NCI-H2227 treated with DMSO at 0.1 percent for 48 hours (cell line): ENCODE data around the gene TMEM201.
"Not testable (repeated sequence)": the region's sequence is repeated elsewhere in the genome, so short reads cannot be mapped to it uniquely, and the experiment has no call there.

Source experiments
- DNase-seq: peaks from one replicate; lab custom pipeline; 2025; lab: John Stamatoyannopoulos, UW

Gene TMEM201, protein sequence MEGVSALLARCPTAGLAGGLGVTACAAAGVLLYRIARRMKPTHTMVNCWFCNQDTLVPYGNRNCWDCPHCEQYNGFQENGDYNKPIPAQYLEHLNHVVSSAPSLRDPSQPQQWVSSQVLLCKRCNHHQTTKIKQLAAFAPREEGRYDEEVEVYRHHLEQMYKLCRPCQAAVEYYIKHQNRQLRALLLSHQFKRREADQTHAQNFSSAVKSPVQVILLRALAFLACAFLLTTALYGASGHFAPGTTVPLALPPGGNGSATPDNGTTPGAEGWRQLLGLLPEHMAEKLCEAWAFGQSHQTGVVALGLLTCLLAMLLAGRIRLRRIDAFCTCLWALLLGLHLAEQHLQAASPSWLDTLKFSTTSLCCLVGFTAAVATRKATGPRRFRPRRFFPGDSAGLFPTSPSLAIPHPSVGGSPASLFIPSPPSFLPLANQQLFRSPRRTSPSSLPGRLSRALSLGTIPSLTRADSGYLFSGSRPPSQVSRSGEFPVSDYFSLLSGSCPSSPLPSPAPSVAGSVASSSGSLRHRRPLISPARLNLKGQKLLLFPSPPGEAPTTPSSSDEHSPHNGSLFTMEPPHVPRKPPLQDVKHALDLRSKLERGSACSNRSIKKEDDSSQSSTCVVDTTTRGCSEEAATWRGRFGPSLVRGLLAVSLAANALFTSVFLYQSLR

DNA sequence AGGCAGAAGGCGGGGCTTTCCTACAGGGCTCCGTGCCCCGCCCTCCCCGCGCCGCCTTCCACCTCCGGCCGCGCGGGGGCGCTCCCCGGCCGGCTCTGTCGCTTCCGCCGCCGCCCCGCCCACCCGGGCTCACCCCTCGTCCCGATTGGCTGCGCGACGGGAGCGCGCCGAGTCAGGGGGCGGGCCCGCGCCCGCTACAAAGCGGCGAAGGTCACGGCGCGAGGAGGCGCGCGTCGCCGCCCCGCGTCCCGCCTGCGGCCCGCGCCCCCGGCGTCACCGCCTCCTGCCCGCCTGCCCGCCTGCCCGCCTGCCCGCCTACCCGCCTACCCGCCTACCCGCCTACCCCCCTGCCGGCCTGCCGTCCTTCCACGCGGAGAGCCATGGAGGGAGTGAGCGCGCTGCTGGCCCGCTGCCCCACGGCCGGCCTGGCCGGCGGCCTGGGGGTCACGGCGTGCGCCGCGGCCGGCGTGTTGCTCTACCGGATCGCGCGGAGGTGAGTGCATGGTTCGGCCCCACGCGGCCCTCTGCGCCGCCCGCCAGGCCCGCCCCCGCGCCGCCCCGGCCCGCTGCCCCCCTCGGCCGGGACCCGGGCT, at the start of gene TMEM201:
TSS of gene TMEM201 (plus strand) at position 361 of the 593 bp plus-strand sequence. CDS start at position 381, 20 bp downstream.
- peak; percentile 86 for DNase-seq

DNA sequence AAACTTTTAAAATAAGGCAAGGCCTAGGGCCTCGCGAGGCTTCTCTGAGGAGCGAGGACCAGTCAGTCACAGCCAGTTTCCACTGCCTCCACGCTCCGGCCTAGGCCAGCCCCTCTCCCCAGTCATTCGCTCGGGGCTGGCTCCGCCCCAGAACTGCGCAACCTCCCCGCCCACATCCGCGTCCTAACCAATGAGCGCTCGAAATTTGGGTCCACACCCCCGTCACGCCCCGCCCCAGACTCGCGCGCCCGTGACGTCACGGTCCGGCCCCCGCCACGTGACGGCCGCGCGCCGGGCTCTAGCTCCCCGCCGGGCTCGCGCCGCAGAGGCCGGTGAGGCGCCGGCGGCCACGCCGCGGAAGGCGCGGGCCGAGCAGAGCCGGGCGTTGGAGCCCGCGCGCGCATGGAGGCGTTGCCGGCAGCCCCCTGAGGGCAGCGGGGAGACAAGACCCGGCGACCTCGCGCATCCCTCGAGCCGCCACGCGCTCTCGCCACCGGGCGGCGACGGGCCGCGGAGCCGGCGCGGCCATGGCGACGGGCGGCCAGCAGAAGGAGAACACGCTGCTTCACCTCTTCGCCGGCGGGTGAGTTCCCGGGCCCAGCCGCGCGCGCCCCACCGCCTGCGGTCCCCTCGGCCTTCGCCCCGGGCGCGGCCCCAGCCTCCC, 49.4 kb upstream of the TMEM201 start, which contains the start of gene SLC25A33:
TSS of gene SLC25A33 (plus strand) at position 301 of the 664 bp plus-strand sequence. CDS start at position 528, 227 bp downstream.
- peak; percentile 98 for DNase-seq

DNA sequence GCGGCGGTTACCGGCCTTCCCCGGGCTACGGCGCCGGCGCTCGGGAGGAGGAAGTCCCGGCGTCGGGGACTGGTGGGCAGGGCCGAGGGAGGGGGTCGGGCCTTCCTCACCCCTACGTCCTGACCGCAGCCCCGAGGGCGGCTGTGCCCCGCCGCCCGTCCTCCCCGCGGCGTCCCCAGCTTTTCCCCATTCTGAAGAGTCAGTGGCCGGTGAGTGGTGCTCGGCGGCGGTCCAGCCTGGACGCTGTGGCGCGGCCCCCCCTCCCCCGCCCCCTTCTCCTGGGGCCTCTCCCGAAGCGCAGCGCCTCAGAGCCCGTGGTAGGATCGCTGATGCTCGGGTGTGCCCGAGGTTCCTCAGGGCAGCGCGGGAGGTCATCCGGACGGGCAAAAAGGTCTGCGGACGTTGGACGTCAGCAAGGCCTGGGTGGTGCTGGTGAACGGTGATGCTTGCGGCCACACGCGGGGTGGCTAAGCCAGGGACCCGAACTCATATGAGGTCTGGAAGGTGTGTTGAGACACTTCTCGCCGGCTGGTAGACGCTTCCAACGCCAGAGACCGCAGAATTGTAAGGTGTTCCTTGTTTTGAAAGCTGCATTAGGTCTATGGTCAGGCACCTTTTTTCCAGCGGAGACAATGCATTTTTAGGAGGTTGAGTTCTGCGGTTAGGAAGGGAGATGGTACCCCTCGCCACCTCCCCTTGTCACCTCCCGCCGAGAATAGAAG, 48.7 kb upstream of the TMEM201 start:
- DNase-seq = peak; percentile 18

DNA sequence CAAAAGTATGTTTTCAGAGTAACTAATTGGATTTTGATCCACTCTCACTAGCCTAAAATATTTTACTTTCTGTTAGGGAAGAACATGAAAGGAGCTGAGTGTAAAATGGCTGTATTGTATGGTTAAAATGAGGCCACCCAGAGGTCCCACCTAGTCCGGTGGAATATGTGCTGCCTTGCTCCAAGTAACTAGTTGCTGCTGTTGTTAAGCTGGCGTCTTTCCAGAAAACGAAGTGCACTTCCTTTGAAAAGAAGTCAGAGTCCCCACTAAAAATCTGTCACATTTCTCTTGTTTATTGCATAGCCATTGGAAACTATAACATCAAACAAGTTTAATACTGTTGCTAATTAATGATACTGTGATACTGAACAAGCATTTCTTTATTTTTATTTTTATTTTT, 46.3 kb upstream of the TMEM201 start:
- no peak for DNase-seq

DNA sequence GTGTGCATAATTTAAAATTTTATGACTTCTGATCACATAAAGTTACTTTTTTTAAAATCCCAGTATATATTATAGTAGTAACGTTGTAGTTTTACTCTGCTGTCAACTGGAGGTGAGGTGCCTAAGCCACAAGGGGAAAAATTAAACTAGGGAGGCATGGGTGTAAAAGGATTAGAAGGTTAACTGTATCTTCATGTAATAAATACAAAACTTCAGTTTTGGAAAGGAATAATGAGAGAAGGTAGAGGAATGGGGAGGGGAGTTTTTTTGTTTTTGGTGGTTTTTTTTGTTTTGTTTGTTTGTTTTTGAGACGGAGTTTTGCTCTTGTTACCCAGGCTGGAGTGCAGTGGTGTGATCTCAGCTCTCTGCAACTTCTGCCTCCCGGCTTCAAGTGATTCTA, 43.8 kb upstream of the TMEM201 start:
- no peak for DNase-seq

DNA sequence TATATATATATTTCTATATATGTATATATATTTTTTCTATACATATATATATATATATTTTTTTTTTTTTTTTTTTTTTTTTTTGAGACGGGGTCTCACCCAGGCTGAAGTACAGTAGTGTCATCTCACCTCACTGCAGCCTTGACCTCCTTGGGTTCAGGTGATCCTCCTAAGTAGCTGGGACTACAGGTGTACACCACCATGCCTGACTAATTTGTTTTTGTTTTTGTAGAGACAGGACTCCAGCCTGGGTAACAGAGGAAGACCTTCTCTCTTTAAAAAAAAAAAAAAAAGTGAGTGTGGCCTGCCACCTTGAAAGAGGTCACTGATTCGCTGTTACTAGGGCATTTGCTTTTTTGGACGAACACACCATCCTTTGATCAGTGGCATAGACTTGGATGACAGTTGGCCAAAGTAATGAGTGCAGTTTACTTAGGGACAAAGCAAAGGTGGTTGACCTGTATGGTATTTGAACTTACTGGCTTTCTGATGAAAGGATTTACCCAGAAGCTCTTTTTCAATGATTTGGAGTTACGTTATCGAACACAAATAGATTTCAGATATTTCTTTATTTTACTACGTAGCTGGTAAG, 38.7 kb upstream of the TMEM201 start:
- DNase-seq = no peak

DNA sequence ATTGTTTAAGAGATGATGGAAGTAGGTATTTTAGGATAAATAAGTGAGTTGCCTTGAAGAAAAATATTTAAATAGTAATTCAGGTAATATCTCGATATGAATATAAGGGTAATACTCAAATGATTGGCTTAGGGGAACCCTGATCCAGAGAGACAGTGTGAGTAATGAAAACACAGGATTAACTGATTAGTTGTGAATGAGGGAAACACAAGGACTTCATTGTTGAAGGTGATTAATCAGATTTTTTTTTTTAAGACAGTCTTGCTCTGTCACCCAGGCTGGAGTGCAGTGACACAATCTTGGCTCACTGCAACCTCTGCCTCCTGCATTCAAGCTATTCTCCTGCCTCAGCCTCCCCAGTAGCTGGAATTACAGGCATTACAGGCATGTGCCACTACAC, 36.7 kb upstream of the TMEM201 start:
- DNase-seq = no peak

DNA sequence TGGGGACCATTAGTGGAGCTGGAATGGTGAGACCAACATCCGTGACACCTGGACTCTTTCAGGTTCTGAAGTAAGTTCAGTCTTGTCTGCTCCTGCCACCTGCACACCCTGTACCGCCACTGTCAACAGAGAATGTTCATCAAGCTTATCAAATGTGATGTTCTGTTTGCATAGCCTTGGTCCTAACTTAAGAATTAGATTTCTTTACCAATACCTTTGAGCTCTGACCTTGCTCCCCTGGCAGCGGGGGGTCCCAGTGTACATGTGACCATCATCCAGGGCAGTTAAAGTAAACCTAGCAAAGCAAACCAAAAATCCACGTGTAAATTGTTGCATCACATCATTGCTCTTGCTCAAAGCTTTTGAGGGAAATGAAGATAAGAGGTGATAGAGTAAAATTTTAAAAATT, 35.0 kb upstream of the TMEM201 start:
- DNase-seq = no peak

DNA sequence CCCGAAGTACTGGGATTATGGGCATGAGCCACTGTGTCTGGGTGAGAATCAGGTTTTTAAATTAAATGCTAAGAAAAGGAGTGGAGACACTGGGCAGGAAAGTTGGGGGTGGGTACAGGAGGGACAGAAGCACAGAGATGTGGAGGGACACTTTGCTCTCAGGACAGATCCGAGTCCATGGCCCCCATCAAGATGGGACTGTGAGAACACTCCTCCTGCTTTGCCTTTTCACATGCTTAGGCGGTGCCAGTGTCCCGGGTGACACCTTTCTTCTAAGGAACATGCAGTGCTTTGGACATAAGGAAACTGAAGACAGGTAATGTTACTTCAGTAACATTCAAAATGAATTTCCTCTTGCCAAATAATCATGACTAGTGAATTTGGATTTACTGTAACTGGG, 32.8 kb upstream of the TMEM201 start:
- DNase-seq = no peak

DNA sequence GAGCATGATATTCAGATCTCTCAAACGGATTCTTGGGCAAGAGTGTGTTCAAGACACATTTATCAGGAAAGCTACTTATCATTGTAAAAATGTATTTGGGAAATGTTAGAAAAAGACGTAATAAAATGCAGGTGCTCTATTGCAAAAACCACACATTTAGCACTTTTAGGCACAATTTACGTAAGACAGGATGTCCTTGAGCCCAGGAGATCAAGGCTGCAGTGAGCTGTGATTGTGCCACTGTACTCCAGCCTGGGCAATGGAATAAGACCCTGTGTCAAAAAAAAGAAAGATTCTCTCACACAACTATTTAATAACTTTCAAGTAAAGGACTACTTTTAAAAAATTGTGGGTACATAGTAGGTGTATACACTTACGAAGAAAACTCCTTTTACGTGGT, 31.1 kb upstream of the TMEM201 start:
- DNase-seq = no peak

DNA sequence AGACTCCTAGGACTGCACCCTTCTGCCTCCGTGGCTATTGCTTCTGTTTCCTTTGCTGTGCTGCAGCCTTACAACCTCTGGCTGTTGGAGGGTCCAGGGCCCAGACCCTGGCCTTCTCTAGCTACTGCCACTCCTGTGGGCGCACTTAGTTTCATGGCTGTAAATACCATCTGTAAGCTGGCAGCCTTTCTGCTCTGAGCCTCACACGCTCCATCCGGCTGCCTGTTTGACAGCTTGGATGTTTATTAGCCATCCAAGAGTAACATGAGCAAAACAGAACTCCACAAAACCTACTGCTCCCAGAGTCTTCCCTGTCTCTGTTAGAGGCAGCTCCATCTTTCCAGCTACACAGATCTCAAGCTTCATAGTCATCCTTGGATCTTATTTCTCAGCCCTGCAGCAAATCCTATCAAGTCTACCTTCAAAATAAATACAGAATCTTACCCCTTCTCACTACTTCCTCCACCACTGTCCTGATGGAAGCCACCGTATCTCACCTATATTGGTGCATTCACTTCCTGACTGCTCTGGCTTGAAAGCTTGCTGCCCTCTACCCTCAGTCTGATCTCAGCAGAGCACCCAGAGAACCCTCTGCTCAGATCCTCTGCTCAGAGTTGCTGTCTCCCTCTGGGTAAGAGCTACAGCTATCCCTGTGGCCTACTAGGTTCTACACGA, 30.3 kb upstream of the TMEM201 start:
- no peak for DNase-seq

DNA sequence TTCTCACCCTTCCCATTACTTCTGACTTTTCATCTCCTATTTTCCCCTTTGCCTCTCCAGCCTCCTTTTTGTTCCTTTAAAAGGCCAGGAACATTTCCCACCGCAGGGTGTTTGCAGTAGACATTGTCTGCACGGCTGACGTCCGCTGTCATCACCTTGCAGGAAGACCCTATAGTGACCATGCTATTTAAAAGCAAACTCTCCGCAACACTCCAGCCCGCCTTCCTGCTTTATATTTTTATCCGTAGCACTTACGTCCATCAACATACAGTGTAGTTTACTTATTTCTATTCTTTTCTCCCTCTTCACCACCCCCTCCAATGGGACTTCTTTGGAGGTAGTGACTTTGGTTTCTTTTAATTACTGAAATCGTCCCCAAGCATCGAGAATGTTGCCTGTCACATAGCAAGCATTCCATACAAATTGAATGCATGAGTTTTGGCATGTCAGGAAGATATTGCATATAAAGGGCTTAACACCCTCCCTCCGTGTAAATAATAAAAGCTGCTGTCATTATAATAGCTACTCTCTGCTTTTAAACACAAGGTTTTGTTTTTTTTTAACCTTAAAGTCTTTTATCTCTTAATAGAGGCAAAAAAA, 29.7 kb upstream of the TMEM201 start:
- peak; percentile 28 for DNase-seq

DNA sequence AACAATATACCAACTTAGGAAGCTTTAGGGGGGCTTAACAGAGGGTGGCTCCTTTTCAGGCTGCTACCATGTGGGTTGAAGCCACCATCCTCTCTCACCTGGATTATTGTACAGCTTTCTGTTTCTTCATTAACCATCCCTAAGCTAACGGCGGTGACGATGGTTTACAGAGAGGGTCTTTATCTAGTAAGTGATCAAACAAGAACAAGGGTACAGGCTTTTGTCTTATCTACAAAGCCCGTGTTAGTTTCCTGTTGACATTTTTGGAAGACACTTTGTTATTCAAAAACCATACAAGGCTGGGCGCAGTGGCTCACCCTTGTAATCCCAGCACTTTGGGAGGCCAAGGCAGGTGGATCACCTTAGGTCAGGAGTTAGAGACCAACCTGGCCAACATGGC, 29.0 kb upstream of the TMEM201 start:
- no peak for DNase-seq

DNA sequence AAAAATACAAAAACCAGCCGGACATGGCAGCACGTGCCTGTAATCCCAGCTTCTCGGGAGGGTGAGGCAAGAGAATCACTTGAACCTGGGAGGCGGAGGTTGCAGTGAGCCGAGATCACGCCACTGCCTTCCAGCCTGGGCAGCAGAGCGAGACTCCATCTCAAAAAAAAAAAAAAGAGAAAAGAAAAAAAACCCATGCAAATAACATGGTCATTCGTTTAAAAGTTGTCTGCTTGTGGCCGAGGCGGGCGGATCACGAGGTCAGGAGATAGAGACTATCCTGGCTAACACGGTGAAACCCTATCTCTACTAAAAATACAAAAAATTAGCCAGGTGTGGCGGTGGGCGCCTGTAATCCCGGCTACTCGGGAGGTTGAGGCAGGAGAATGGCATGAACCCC, 28.6 kb upstream of the TMEM201 start:
- not testable (repeated sequence) for DNase-seq

DNA sequence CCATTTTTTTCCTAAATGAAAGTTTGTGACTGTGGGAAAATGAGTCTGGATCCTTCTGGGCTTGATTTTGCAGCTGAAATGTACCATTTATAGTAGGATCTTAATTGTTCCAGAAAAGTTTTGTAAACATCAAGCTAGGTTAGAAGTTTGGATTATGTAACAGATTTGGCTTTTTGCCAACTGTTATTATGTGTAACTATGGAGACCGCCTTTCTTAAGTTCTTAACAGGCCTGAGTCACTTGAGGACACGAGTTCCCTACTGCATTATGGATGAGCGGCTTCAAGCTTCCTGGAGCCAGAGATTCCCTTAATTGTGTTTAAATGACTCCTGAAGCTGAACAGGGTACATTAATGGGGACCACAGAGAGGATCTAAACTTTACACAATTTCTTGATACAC, 27.3 kb upstream of the TMEM201 start:
- peak; percentile 93 for DNase-seq

DNA sequence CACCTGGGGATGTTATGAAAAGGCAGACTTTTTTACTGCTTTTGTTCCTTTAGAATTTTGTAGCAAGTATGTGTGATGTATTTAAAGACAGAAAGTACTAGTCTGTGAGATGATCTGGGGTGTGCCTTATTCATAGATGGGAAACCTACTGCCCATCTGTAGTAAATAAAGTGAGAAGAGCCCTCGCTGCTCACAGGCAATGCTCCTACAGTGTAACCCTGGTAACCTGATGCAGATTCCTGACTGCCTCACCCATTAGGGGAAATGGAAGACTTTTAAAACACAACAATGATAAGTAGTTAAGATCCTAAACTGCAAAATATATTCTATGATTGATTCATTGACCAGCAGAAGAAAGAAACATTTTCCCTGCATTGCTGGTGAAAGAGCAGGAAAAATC, 19.4 kb upstream of the TMEM201 start:
- no peak for DNase-seq

DNA sequence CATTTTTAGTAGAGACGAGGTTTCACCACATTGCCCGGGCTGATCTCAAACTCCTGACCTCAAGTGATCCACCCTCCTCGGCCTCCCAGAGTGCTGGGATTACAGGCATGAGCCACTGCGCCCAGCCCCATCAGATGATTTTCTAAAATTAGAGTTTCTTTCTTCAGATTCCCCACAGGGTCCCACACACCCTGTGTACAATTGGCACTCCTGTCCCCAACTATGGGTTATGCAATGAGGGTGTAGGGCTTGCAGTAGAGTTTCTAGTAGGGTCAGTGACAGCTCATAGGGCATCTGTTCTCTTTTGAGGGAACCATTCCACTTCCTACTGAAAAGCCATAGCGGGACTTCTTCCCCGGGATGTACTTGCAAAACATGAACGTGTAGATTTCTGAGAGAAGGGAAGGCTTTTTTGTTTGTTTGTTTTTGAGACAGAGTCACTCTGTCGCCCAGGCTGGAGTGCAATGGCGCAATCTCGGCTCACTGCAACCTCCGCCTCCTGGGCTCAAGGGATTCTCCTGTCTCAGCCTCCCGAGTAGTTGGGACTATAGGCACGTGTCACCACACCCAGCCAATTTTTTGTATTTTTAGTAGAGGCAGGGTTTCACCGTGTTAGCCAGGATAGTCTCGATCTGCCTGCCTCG, 17.7 kb upstream of the TMEM201 start:
- not testable (repeated sequence) for DNase-seq

DNA sequence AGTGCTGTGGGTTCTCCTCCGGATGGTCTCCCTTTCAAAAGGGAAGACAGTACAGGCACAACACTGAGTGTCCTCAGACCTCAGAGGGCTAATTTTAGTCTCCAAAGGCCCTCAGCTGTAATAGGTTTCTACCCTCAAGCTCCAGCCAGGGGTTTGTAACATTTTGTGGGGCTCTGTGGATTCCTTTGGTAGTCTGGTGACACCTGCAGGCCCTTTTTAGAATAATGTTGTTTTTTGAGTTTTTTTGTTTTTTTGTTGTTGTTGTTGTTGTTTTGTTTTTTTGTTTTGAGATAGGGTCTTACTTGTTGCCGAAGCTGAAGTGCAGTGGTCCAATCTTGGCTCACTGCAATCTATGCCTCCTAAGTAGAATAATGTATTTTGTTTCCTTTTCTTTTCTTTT, 15.0 kb upstream of the TMEM201 start:
- peak; percentile 20 for DNase-seq

DNA sequence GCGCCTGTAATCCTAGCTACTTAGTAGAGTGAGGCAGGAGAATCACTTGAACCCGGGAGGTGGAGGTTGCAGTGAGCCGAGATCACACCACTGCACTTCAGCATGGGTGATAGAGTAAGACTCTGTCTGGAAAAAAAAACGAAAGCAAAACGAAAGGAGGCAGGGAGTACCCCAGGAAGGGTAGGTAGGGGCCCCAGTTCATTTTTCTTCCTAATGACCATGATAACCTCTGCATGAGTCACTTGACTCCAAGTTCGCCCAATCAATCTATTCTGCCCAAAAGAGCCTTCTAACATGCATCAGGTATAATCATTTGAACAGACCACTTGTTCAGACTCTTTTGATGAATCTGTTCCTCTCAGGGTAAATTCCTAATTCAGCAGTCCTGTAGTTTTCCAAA, 13.2 kb upstream of the TMEM201 start:
- DNase-seq = no peak

DNA sequence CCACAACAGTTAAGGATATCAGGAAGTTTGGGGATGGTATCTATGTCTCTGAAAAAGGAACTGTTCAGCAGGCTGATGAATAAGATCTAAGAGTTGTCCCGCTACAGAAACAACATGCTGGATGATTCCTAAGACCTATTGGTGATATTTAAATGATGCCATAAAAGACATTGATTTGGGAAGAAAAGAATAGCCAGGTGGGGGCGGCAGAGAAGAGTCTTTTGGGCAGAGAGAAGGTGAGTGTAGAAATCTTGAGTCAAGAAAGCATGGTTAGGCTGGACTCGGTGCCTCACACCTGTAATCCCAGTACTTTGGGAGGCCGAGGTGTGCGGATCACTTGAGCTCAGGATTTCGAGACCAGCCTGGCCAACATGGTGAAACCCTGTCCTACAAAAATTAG, 11.8 kb upstream of the TMEM201 start:
- DNase-seq = no peak
